HG03575 (cell line): ENCODE results near the gene CTU2.

Experiments
- ATAC-seq: cut with Tn5 transposase; IDR thresholded peaks from one replicate; pipeline ENCODE4 v1.9.1; 2021; ENCODE audit not compliant: unreplicated experiment, insufficient number of reproducible peaks, low FRiP score; ENCODE audit errors: extremely low read depth

CTU2 gene

GRCh38 chr16:88753191-88753590 lies 46.9 kb downstream of the CTU2 start:
- ATAC-seq: no peak

DNA sequence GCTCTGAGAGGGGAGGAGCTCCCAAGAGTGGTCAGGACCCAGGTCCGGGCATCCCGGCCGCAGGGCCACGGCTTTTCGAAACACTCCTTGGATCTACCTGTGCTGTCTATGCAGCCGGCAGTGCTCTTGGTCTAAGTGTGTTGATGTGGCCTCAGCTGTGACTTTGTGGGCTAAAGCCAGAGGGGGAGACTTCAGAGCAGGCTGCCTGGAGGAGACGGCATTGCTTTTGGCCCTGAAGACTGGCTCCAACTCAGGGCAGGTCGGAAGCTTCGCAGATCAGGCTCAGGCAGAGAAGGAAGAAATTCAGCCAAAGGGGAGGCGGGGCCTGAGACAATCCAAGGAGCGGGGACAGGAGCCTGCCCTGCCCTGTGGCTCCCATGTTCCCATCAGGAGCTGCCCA lies 47.3 kb downstream of the CTU2 start:
- no peak for ATAC-seq

DNA sequence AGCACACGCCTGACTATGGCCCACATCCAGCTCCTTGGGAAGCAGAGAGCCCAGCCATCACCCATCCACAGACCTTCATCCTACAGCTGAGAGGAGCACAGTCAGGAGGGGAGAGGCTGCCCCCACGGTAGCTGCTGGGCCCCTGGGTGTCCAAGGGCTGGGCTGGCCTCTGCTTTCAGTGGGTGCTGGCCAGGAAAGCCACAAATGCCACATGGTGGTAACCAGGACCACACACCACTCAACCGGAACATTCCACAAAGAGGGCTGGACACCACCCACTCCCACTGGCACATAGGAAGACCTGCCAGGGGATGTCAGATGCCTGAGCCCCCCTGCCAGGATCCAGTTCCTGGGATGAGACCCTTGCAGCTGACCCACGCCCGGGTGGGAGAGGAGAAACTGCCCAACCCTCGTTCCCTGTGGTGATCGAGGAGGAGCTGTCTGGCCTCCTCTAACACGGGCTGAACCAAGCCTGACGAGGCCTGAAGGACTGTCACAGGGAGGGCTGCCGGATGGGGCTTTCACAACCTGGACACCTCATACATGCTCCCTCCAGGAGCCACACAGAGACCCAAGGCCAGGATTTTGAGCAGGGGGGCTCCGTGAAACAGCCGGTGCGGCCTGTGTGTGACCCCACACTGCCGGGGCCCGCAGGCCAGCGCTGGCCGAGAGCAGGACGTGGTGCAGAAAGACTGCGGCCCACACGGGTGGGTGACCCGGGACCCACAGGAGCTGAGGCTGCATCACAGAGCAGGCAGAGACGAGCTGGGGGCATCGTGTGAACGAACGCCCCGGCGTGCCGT lies 48.0 kb downstream of the CTU2 start:
- ATAC-seq: no peak

DNA sequence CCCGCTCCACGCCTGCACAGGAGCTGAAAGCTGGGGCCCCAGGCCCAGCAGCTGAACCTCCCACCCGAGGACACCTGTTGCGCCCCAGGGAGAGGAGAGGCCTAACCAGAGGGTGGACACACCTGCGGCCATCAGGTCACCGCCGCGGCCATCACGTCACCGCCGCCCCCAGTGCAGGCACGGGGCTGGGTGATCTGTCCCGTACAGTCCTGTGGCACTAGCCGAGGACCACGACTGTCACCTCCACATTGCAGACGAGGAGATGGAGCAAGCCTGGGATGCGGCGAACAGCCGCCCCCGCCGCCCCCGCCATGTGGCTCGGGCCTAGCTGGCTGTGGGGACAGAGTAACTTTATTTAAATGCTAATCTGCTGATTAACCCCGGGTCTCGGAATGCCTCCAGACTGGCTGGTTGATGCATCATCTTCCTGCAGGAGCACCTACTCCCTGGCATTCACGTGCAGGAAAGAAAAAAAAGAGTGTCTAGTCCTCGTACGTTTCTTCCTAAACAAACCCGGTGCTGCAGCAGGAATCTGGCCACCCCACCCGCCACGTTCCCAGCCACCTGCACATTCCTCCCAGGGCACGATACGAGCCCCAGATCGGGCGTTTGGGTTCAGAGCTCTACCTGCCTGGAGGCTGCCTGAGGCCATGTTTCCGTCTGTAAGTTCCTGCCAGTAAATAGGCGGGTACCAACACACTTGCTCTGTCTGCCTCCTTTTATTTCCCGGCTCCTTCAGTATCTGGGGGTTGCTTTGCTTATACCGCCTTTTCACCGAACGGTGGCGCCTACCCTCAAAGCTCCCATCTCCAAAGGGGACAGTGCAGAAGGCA lies 48.8 kb downstream of the CTU2 start:
- ATAC-seq: no peak

GRCh38 chr16:88755745-88756443 lies 49.6 kb downstream of the CTU2 start:
- no peak for ATAC-seq

GRCh38 chr16:88758227-88758943 lies 52.1 kb downstream of the CTU2 start:
- ATAC-seq: no peak

DNA sequence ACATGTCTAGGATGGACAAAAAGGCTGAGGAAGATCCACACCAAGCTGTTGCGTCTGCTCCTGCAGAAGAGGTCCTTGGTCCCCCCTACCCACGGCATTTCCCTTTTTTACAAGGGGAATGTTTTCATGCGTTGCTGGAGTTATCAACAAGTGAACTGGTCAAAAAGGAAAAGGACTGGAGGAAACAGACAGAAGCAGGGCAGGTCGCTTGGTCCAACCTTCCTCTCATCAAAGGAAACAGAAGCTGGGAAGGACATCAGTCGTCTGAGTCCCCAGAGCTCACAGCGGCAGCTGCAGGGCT lies 52.6 kb downstream of the CTU2 start:
- no peak for ATAC-seq

- no peak for ATAC-seq
Observed at GRCh38 chr16:88759245-88759975, 53.1 kb downstream of the CTU2 start.

- no peak for ATAC-seq
Observed at GRCh38 chr16:88759976-88760350, 53.7 kb downstream of the CTU2 start.

- ATAC-seq: no peak
Observed at GRCh38 chr16:88760424-88761142, 54.3 kb downstream of the CTU2 start.

DNA sequence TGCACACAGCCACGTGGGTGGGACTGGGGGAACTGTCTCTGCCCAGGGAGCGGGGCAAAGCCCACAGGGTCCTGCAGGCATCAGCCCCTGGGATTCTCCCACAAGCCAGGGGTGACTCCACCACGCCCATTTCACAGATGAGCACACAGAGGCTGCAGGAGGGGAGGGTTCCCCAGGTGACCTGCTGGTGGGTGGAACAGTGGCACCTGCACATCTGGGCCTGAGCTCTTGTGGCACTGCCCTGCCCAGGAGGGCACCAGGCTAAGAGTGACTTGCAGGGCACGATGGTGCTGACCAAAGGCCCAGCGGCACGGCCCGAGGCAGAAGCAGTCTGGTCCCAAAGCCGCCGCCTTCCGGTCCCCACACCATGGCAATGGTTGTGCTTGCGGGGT lies 54.8 kb downstream of the CTU2 start:
- no peak for ATAC-seq

- no peak for ATAC-seq
Observed at GRCh38 chr16:88761830-88762229, 55.5 kb downstream of the CTU2 start.

GRCh38 chr16:88762258-88762870 lies 56.1 kb downstream of the CTU2 start:
- no peak for ATAC-seq

- no peak for ATAC-seq
Observed at GRCh38 chr16:88762941-88763340, 56.6 kb downstream of the CTU2 start.

DNA sequence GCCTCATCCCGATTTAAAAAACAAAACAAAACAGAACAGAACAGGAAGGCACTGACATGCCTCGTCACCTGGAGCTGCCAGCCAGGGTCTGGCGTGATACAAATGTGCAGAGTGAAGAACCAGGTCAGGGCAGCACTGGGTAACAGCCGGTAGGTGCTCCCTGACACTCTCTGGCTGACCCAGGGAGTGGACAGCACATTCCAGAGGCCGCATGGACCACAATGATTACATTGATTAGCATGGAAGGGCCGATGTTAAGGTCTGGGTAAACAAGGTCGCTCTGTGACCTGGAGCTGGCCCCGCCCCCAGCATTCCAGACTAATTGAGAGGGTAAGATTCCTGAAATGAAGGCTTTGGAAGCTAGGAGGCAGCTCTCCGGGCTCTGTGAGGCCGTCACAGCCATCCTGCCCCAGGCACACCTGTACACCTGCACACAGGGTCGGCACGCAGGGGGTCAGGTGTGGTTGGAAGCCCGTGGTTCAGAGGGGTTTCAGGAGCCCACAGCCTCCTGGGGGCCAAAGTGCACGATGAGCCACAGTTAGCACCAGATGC lies 57.3 kb downstream of the CTU2 start:
- no peak for ATAC-seq

DNA sequence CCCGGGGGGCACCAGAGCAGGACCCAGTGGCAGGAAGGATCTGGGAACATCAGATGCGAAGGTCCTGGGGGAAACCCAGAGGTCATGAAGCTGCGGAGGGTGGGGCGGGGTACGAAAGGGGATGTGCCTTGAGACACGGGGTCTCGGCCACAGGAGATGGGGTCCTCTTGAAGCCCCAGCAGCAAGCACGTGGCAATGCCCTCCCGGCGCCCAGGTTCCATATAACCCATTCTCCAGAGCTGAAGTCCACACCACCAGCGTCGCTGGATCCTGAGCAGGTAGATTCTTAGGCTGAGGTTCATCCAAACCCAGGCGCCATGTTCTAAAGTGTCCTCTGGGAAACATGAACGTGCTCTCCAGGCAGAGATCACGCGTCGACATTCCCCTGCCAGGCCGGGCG lies 57.8 kb downstream of the CTU2 start:
- no peak for ATAC-seq

DNA sequence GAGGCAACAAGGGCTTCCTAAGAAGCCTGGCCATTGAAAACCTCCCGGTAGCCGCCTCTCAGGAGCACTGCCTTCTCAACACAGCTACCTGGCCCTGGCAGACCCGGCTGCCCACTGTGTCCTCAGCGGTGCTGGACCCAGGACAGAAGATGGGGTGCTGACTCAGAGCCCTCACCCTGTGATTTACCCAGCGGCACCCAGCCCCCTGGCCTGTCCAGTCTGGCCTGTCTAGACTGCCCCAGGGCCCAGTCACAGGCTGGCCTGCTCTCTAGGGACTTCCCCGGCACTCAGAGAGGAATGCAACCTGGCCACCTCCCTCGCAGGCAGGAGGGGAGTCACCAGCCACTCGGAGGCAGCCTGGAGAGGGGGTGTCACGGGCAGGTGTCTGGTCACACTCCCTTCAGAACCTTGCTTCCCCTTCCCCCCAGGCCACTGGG lies 58.6 kb downstream of the CTU2 start:
- ATAC-seq: no peak
